Activated gamma-delta T cell treated with anti-CD3 and anti-CD28 coated beads, Interleukin-2, amount 50 U/mL, for 16 hours (primary cell): ENCODE data around the gene SEPTIN3.

ENCODE experiments used
- DNase-seq: peaks from one replicate; pipeline ENCODE4 v3.0.0-alpha.2; 2020; ENCODE audit warnings: low read depth

SEPTIN3 gene, protein sequence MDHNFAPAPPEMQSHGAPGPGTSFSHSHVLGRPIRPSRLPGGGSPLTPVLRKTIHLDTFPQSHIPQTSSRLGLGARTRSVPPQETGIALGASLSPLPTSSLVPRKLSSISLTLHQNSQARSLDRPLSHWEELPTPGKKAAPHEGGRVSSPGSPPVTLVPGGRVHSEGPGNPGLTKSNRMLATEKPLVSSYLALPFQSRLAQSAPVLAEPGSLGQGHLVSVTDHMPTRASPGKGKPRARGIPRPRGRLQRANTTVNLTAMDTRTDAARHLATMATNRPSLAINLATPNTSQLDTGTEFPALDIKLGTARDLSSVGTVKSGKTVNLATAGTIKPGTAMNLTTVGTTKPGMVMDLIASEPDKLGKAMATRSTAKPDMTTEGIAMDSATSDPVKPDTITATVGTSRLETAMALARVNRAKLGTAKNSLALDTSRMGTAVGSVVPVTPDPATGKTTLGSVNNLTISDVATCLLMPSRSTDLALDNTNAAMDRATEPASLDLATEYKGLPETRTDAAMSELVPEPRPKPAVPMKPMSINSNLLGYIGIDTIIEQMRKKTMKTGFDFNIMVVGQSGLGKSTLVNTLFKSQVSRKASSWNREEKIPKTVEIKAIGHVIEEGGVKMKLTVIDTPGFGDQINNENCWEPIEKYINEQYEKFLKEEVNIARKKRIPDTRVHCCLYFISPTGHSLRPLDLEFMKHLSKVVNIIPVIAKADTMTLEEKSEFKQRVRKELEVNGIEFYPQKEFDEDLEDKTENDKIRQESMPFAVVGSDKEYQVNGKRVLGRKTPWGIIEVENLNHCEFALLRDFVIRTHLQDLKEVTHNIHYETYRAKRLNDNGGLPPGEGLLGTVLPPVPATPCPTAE

DNA sequence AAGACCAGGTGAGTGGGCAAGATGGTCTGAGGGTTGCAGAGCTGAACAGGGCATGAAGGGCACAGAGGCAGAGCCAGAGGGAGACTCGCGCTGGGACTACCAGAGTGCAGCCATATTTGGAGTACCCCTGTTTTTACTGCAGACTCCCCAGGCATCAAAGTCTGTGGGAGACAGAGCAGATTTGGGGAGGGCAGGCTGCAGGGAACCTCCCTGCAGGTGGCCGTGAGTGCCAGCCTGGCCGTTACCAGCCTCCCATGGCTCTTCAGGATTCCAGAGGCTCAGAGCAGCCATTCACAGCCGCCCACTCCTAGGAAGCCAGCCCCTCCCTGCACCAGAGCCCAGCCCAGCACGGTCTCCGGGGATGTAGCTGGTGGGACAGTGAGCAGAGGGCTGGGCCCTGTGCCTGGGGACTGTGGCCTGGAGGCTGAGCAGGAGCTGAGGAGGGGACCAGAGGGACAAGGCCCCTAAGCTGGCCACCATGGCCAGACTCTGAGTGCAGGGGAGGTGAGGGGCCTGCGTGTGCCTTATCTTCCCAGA, at the start of gene SEPTIN3:
Gene SEPTIN3 (plus strand): TSS at position 334 of the 537 bp plus-strand sequence. CDS start 2,050 bp downstream, outside the sequence.
- DNase-seq = no peak

DNA sequence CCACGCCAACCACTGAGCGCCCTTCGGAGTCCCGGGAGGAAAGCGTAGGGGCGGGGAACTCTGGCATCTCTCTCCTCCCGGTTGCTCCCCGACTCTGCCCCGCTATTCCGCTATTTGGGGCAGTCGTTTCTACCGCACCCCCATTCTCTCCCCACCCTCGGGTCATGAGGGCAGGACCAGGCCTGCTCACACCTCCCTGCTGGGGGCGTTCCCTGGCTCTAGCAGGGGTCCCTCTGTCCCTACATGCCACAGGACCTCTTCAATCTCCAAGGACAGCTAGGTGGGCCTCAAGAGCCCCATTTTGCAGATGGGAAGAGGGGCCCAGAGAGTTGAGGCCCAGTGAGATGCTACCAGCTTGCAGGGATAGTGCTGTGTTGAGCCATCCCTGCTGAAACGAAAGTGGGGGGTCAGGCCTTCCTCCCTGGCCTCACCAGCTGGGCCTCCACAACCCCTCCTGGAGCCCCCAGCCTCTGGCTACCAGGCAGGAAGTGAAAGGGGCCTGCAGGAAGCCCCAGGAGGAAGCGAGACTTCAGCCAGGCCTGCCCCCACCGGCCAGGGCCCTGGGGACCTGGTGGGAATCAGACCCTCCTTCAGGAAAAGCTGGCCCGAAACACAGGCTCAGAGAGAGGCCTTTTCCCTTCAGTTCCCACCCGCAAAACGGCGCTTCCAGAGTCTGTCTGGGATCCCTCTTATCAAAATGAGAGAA, 48.8 kb upstream of the SEPTIN3 start:
- DNase-seq = no peak

DNA sequence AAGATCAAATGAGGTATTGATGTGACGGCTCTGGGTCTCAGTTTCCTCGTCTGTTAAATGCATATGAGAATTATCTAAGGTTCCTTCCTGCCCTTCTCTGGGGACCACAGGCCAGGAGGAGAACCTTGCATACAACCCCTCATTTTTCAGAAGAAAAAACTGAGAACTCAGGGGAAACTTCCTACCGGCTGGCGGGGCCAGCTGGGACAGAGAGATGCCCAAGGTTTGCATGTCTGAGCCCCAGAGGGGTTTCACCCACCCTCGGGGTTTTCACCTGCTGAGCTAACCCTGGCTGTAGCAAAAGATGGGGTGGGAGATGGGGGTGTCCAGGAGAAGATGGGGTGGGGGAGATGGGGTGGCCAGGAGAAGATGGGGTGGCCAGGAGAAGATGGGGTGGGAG, 46.9 kb upstream of the SEPTIN3 start:
- no peak for DNase-seq

DNA sequence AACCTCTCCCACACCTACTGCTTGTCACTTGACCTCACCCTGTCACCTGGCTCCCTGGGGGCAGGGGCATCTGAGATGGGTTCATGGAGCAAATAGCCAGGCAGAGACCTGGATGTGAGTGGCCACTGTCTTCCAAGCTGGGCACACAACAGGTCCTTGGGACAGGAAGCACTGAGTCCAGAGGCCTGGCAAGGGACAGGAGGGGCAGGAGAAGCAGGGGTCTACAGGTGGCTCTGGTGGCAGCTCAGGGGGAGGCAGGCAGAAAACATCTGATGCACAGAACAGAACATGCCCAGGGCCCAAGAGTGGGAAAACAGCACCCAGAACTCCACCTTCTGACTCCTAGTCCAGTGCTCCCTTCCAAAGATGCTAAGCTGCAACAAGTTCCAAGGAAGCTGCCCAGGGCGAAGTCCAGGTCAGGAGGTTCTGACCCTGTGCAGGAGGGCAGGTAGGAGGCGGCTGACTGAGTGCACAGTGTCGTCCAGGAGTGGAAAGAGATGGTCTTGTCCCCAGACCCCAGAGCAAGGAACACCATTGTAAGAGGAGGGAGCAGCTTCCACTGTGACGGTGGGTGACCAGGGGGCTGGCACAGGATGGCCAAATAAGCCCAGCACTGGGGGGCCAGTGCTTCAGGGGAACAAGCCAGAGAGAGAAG, 46.2 kb upstream of the SEPTIN3 start:
- DNase-seq = no peak

DNA sequence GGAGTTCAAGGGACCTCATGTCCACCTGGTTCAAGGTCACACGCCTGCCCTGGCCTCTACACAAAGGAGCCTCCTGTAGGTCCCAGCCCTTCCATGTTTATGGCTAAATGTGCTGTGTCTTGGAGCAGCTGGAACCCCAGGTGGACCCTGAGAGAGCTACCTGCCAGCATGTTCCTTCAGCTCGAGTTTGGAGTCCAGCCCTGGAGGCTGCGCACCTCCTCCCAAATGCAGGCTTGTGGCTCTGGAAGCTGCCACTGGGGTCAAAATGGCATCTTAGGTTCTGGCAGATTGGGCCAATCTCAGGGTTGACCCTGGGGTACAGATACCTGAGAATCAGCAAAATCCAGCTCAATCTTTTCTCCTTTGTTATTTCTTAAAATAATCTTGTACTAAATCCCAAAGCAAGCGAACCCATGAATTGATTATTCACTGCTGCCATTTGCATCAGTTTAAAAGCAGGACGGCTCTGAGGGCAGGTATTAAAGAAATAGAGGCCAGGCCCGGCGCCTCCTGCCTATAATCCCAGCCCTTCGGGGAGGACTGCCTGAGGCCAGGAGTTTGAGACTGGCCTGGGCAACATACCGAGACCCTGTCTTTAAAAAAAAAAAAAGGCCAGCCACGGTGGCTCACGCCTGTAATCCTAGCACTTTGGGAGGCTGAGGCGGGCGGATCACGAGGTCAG, 45.5 kb upstream of the SEPTIN3 start:
- no peak for DNase-seq

DNA sequence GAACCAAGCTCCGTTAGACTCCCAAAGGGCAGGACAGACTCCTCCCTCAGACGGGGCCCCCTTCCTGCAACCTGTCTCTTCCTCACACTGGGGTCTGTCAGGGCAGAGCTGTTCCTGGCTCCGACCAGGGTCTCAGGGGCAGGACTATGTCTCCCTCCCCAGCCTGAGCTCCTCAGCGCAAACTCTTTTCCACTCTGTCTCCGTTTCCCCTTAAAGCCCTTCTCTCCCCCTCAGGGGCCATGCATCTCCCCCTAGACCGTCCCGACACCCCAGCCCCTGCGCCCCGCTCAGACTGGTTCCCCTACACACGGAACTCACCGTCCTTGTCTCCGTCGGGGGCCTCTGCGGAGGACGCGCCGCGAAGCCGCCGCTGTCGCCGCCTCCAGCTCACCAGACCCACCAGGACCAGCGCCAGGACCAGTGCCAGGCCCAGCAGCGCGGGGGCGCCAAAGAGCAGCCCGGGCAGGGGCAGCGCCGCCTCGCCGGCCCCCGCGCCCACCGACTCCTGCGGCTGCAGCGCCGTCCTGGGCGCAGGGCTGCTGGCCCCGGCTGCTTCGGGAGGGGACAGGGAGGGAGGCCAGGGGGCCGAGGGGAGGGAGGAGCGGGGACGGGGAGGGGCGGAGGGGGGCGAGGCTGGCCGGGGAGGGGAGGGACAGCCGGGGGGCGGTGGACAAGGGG, 43.3 kb upstream of the SEPTIN3 start:
- peak; percentile 61 for DNase-seq

DNA sequence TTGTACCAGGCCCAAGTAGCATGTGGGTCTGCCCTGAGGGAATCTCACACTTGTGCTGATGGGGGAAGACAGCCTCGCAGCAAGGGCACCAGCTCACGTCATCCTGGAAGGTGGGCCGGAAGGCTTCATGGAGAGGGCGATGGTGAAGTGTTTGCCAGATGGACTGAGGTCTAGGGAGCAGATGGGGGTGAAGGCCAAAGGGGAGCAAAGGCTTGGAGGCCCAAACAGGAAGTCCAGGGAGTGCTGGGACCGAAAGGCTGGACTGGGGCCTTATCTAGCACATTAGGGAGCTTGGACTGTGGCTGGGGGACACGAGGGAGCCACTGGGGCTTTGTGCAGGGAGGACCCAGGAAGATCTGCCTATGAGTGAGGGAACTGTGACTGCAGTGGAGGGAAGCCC, 41.4 kb upstream of the SEPTIN3 start:
- no peak for DNase-seq

DNA sequence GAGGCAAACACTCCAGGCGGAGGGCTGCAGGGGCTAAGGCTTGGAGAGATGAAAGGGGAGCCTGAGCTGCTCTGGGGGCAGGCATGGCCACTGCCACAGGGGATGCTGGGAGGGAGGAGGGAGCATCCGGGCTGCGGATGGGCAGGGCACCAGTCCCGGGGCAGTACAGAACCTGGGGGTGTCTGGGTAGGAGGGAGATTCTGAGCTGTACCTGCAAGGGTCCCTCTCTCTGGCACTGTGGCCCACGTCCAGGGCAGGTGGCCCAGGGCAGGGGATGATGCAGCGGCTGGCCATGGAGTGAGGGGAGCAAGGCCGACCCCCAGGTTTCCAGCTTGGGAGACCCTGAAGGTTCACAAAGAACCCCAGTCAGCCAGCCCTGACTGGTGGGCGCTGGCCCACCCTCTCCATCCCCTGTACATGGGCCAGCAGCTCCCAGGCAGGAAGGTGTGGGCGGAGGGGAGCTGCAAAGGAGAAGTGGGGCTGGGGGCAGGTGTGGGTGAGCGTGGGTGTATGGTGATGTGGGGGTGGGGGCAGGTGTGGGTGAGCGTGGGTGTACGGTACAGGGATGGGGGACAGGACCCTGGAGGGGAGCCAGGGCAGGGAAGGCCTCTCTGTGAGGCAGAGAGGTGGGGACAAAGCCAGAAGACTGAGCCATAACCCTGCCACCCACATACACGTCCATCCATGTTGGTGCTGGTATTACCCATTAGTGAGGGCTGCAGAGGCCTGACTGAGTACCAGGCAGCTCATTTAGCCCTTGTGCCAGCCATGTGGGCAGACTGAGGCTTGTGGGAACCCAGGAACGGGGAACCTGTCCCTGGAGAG, 40.4 kb upstream of the SEPTIN3 start:
- DNase-seq = no peak

DNA sequence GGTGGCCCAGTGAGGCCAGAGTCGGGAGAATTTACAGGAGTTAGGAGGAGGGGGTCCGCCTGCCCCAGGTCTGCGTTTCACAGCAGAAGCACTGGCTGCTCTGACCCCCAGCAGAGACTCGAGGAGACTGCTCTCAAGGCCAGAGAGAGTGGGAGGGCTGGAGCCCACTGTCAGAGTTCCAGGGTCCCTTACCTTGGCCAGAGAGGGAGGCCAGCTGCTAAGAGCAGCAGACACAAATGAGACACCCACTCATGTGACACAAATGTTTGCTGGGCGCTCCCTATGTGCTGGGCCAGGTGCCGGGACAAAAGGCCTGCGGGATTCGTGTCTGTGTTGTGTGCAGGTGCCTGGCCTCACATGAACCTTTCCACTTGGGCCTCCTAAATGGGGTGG, 39.8 kb upstream of the SEPTIN3 start:
- DNase-seq = no peak

DNA sequence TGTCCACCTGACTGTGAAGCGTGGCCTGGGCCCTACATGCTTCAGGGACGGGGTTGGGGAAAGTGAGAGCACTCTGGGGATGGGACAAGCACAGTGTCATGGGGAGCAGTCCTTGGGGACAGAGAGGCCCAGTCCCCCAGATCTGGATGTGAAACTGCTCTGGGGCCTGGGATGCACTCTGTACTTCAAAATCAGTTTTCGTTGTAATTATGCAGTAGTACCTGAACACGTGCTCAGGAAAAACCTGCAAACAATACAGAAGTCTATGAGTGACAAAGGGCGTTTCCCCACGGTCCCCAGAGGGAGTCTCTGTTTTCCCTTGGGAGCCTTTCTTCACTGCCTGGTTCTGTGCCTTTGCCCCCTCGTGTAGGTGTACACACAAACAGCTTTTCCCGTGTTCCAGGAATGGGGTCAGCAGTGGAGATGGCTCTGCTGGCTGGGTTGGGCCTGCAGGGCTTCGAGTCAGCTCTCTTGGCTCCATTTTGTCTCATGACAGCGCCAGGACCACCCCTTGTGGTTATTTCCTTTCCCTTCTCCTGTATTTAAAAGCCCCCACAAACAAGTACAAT, 37.5 kb upstream of the SEPTIN3 start:
- DNase-seq = no peak

DNA sequence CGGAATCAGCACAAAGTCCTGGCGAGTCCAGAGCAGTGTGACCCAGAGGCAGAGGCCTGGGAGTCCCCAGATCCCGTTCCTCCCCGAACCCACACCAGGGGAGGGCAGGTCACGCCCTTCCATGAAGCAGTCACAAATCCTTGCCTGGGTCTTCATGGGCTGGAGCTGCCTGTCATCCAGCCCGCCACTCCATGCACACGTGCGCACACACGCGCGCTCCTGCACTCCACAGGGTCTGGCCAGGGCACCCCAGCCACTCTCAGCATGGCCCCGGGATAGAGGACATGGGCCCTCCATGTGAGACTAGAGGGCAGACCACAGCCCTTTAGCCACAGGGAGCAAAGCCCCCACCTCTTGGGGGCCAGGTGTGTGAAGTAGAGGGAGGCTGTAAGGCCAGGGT, 36.9 kb upstream of the SEPTIN3 start:
- DNase-seq = no peak

DNA sequence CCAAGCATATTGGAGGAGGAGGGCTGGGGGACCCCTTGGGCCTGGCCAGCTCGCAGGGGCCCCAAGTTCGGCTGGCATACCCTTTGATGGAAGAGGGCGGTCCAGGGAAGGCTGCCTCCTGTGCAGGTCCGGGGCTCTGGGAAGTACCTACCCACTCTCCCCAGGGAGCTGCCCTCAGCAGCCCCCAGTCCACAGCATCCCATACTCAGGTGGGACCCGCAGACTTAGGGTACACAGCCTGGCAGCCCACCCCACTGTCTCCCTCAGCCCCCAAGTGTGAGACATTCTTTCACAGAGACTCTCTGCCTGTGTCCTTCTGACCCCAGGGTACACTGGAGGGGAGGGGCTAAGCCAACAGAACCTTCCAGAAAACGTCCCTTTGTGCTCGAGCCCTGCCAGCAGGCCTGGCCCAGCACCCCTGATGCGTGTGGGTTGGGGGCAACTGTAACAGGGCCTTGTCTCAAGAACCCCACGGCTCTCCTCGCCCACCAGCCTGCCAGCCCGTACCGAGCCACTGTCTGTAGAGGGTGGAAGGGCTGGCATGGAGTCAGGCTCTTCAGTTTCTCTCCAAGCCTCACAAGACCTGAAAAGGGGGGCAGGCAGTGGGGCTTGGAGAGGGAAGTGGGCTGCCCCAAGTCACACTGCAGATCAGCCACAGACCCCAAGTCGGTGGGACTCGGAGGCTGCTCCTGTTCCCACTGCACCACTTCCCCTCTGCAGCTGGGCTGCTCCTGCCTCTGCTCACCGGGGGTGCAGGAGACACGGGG, 35.6 kb upstream of the SEPTIN3 start:
- DNase-seq = no peak

DNA sequence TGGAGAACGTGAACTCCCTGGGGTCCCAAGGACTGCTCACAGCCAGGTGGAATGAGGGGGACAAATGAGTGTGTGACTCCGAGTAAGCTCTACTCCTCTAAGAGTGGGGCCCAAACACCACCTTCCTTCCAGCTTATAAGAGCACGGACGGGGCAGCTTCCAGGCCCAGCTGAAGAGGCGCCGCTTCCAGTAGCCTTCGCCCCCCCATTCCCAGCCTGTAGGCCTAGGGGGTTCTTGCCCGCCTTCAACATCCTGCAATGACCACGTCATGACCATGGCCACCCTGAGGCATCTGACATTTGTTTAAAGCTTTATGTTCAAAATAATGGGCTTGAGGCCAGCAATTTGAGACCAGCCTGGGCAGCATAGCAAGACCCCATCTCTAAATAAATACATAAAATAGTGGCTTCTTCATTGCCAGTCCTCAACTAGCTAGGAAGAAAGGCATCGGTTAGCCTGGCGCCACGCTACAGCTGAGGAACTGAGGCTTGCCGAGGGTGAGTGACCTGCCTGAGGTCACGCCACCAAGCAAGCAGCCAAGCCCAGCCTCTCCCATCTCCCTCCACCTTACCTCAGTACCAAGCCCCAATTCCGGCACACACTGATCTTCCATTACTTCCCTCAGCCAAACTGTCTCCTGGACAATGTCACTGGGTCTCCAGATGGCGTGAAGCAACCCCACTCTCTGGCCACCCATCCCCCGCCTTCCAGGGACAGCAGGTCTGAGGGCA, 34.8 kb upstream of the SEPTIN3 start:
- DNase-seq = no peak

DNA sequence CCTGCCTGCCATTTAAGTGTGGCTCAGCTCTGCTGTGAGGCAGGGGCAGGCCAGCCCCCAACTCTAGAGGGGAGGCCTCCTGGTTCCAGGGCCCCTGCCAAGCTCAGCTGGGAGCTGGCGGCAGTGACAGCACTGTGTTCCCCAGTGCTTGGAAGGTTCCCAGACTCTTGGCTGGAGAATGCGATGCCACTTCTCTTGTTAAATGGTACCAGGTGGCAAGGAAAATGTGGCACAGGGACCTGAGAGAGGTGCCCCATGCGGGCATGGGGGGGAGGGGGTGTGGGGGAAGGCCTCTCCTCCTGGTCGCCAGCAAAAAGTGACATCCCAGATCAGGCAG, 34.3 kb upstream of the SEPTIN3 start:
- DNase-seq = no peak

DNA sequence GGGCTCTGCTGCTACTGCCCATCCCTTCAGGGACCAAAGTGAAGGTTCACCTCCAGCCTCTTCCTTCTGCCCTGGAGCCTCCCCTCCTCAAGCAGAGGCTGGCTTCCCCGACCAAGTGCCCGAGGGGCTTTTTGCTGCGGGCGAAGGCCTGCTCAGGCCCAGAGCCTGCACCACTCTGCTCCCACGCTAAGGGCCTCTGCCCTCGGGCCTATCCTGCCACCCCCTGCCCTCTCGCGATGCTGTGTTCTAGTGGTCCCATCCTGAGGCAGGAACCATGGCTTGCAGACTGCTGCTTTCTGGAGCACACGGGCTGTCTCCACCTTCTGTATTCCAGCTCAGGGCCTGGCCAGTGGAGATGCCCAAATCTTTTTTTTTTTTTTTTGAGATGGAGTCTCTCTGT, 33.7 kb upstream of the SEPTIN3 start:
- DNase-seq = no peak

DNA sequence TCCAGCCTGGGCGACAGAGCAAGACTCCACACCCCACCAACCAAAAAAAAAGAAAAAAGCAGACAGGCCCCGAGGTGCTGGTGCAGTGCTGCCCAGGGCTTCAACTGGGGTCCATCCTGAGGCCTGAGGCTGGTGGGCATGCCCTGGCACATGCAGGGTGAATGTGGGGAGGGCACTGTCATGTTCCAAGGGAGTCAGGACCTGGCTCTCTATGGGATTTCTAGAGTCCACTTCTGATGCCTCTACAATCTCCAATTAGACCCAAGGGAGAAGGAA, 32.4 kb upstream of the SEPTIN3 start:
- no peak for DNase-seq

DNA sequence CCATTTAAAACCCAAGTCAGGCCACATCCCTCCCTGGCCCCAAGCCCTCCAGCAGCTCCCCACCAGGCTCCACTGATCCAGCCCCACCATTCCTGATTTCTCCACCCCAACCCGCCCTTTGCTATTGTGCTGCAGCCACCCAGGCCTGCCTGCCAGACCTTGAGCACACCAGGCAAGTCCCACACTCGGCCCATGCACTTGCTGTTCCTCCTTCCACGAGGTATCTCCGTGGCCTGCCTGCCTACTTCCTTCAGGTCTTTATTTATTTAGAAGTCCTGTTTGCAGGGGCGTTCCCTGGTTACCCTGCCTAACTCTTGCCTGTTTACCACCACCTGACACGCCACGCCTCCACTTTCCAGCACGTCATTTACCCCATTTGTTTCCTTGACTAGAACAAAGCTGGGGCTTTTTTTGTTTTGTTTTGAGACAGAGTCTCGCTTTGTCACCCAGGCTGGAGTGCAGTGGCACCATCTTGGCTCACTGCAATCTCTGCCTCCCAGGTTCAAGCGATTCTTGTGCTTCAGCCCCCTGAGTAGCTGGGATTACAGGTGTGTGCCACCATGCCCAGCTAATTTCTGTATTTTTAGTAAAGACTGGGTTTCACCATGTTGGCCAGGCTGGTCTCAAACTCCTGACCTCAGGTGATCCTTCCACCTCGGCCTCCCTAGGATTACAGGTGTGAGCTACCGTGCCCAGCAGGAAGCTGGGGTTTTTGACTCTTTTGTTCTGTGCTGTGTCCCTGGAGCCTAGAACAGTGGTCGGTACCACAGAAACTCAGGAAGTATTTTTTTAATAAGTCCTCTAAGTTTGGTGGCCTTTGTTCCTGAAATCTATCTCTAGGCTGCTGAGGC, 29.0 kb upstream of the SEPTIN3 start:
- DNase-seq = peak; percentile 90
